Measurements from ENCODE around the gene DHRS3.

The DHRS3 gene

GRCh38 chr1:12583484-12583883 lies 34.5 kb downstream of the DHRS3 start:
- no peak for DNase-seq (ENCODE audit: extremely low read depth, insufficient read length)

GRCh38 chr1:12582649-12583048 lies 35.4 kb downstream of the DHRS3 start:
- TF ChIP-seq, protein P1, sequence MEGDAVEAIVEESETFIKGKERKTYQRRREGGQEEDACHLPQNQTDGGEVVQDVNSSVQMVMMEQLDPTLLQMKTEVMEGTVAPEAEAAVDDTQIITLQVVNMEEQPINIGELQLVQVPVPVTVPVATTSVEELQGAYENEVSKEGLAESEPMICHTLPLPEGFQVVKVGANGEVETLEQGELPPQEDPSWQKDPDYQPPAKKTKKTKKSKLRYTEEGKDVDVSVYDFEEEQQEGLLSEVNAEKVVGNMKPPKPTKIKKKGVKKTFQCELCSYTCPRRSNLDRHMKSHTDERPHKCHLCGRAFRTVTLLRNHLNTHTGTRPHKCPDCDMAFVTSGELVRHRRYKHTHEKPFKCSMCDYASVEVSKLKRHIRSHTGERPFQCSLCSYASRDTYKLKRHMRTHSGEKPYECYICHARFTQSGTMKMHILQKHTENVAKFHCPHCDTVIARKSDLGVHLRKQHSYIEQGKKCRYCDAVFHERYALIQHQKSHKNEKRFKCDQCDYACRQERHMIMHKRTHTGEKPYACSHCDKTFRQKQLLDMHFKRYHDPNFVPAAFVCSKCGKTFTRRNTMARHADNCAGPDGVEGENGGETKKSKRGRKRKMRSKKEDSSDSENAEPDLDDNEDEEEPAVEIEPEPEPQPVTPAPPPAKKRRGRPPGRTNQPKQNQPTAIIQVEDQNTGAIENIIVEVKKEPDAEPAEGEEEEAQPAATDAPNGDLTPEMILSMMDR (IDR thresholded peaks at IDR 0.05; ENCODE audit: insufficient read depth, low read length, poor library complexity, severe bottlenecking): no peak
- 0 out of 2 replicates have a peak, but pooled peaks cover 1% of the 10 kb centered on the region for H3K27me3 ChIP-seq (replicated peaks; ENCODE audit: control insufficient read depth, insufficient read depth, low read length)
- no peak overlapping the region for H3K4me3 ChIP-seq (replicated peaks; ENCODE audit: low read depth, low read length)
- DNase-seq (ENCODE audit: extremely low read depth, insufficient read length): no peak
- no peaks in the 10 kb centered on the region for H3K36me3 ChIP-seq (ENCODE audit: control insufficient read depth, insufficient read depth, low read length)

More at GRCh38 chr1:12583484-12583883, 34.5 kb downstream of the DHRS3 start:
- H3K36me3 ChIP-seq (ENCODE audit: control insufficient read depth, insufficient read depth, low read length): no peaks in the 10 kb centered on the region
- TF ChIP-seq, protein P1 (IDR thresholded peaks at IDR 0.05; ENCODE audit: insufficient read depth, low read length, poor library complexity, severe bottlenecking): no peak
- H3K27me3 ChIP-seq (replicated peaks; ENCODE audit: control insufficient read depth, insufficient read depth, low read length): 0 out of 2 replicates have a peak, but pooled peaks cover 1% of the 10 kb centered on the region
- H3K4me3 ChIP-seq (replicated peaks; ENCODE audit: low read depth, low read length): no peak overlapping the region

DNA sequence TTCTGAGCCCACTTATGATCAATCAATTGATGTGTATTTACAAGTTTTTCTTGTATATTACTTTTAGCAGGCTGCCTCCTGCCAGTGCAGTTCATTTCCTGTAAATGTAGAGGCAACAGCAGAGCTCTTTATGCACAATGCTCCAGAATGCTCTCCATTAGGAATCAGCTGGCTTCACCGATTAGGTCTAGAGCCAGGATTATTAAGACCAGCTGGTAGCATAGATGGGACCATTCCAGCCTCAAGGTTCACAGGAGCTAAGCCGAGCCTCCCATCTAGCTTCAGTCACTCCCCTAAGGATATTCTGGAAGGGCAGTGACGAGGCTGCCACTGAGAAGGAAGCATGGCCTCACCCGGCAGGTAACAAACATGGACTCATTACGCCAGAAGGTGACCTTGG lies 36.8 kb downstream of the DHRS3 start:
- TF ChIP-seq, protein P1 (IDR thresholded peaks at IDR 0.05; ENCODE audit: insufficient read depth, low read length, poor library complexity, severe bottlenecking): no peak
- Histone ChIP-seq H3K36me3 (ENCODE audit: control insufficient read depth, insufficient read depth, low read length) (no peaks in the 10 kb centered on the region), H3K4me3 (replicated peaks; ENCODE audit: low read depth, low read length) (no peak overlapping the region), H3K27me3 (replicated peaks; ENCODE audit: control insufficient read depth, insufficient read depth, low read length) (no peaks in the 10 kb centered on the region)
- DNase-seq (ENCODE audit: extremely low read depth, insufficient read length): no peak

GRCh38 chr1:12580054-12580887 lies 37.7 kb downstream of the DHRS3 start:
- TF ChIP-seq, protein P1 (IDR thresholded peaks at IDR 0.05; ENCODE audit: insufficient read depth, low read length, poor library complexity, severe bottlenecking): no peak
- H3K4me3 ChIP-seq (replicated peaks; ENCODE audit: low read depth, low read length): no peak overlapping the region
- no peaks in the 10 kb centered on the region for H3K36me3 ChIP-seq (ENCODE audit: control insufficient read depth, insufficient read depth, low read length)
- no peaks in the 10 kb centered on the region for H3K27me3 ChIP-seq (replicated peaks; ENCODE audit: control insufficient read depth, insufficient read depth, low read length)
- DNase-seq (ENCODE audit: extremely low read depth, insufficient read length): no peak

- Histone ChIP-seq H3K27me3 (replicated peaks; ENCODE audit: control insufficient read depth, insufficient read depth, low read length) (no peaks in the 10 kb centered on the region), H3K36me3 (ENCODE audit: control insufficient read depth, insufficient read depth, low read length) (no peaks in the 10 kb centered on the region), H3K4me3 (replicated peaks; ENCODE audit: low read depth, low read length) (no peak overlapping the region)
- TF ChIP-seq, protein P1 (IDR thresholded peaks at IDR 0.05; ENCODE audit: insufficient read depth, low read length, poor library complexity, severe bottlenecking): no peak
- DNase-seq (ENCODE audit: extremely low read depth, insufficient read length): no peak
Observed at GRCh38 chr1:12578860-12579422, 39.1 kb downstream of the DHRS3 start.
